Airway epithelial cell (primary cell): Measurements from ENCODE around the gene AGFG2. TPM values are rescaled to one million over a fixed set of nuclear protein-coding genes. Genes with fewer than 3 reads are reported as not detected.

ENCODE experiments used
- total RNA-seq: library from RNA; depleted of rRNA; stranded (reverse); fragments of >200 nt; gene quantifications from 2 replicates; pipeline ENCODE4 v1.2.3, GENCODE V29; 2015

Gene AGFG2, protein sequence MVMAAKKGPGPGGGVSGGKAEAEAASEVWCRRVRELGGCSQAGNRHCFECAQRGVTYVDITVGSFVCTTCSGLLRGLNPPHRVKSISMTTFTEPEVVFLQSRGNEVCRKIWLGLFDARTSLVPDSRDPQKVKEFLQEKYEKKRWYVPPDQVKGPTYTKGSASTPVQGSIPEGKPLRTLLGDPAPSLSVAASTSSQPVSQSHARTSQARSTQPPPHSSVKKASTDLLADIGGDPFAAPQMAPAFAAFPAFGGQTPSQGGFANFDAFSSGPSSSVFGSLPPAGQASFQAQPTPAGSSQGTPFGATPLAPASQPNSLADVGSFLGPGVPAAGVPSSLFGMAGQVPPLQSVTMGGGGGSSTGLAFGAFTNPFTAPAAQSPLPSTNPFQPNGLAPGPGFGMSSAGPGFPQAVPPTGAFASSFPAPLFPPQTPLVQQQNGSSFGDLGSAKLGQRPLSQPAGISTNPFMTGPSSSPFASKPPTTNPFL
- total RNA-seq, result 11.7 and 13.3 TPM in 2 replicates

GRCh38 chr7:100538654-100539435 is at the start of gene AGFG2:
TSS of gene AGFG2 (plus strand) at chr7:100539203. CDS start at chr7:100539347, 144 bp downstream.

DNA sequence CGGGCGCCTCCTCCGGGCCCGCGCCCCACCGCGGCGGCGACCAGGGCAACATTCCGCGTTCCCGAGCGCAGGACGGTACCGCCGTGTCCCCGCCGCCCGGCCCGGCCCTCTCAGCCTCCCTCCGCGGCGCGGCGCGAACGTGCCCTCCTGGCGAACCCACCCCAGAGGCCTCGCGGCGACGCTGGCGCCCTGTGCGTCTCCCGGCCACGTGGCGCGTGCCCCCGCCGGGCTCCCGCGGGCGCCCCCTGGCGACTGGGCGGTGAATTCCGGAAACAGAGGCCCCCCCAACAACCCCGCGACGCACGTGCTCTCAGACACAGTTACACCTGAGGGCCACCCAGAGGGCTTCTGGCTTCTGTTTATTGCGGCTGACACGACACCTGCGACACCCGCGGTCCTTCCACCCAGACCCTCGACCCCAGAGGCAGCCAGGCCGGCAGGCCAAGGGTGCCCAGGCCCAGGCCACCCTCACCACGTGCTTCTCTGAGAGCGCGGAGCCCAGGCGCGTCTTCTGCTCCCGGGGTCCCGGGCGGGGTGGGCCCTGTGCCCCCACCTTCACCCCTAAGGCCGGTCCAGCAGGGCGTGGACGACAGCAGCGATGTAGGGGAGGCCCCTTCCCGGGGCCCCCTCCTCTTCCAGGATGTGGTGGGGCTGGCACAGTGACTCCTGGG is 34.8 kb downstream of the AGFG2 start, which contains the start of gene SAP25:
Gene SAP25 (minus strand): TSS at position 210 of the 671 bp plus-strand sequence. CDS start 158 bp downstream, at position 52.

GRCh38 chr7:100585511-100586265 is 46.7 kb downstream of the AGFG2 start, which contains the start of gene LRCH4:
TSS of gene LRCH4 (minus strand) at chr7:100586129. CDS start at chr7:100586100, 29 bp downstream.

GRCh38 chr7:100586266-100587025 is 47.4 kb downstream of the AGFG2 start, which contains the start of gene FBXO24:
TSS of gene FBXO24 (plus strand) at chr7:100586328. CDS start at chr7:100586626, 298 bp downstream.

DNA sequence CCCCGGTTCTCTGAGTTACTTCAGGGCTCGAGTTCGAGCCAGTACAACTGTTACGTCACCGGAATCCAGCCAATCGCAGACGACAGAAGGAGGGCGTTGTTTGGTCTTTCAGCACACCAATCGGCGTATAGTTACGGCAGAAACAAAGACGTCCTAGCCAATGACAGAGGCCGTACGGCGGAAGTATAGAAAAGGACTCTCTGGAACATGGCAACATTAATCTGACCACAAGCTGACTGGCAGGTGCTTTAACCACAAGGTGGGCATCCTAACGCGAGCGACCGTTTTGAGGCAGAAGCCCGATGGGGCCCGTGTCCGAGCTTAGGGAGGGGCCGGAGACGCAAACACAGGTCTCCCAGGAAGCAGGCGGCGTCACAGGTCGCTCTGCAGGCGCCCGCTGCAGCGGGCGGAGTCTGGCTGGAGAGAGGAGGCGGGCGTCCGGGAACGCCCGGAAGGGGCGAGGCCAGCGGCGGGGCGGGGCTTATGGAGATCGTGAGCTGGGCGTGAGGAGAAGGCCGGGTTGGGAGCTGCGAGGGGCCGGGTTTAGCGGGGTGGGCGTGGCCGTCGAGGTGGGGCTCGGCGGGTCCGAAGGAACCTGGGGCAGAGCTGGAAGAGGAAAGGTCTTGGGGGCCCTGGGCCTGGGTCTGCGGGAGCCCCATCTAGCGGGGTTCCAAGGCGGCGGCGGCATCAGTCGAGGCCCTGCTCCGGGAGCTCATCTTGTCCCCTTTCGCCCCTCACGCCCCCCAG is 73.2 kb downstream of the AGFG2 start, which contains the start of gene MOSPD3:
Gene MOSPD3 (plus strand): TSS at position 558 of the 747 bp plus-strand sequence. CDS start 252 bp downstream, outside the sequence.

Other genes with a start within 250 kb of the AGFG2 start
- not detected in 2 replicates for gene SPDYE3, start 231.5 kb upstream of the AGFG2 start, total RNA-seq
- 9.0 and 10.6 TPM in 2 replicates for gene PILRB, start 181.1 kb upstream of the AGFG2 start, total RNA-seq
- not detected in 2 replicates for gene PILRA, start 165.7 kb upstream of the AGFG2 start, total RNA-seq
- 2.5 and 6.3 TPM in 2 replicates for gene ZCWPW1, start 110.5 kb upstream of the AGFG2 start, total RNA-seq
- 15.7 and 21.0 TPM in 2 replicates for gene MEPCE, start 109.4 kb upstream of the AGFG2 start, total RNA-seq
- 35.0 and 37.2 TPM in 2 replicates for gene PPP1R35, start 102.7 kb upstream of the AGFG2 start, total RNA-seq
- 0.14 TPM in 1 of 2 replicates, not detected in the other for gene SPACDR, start 74.9 kb upstream of the AGFG2 start, total RNA-seq
- 32.3 and 45.8 TPM in 2 replicates for gene TSC22D4, start 60.0 kb upstream of the AGFG2 start, total RNA-seq
- 0.65 and 2.1 TPM in 2 replicates for gene NYAP1, start 55.3 kb upstream of the AGFG2 start, total RNA-seq
- 0.35 TPM in 1 of 2 replicates, not detected in the other for gene SAP25, start 34.7 kb downstream of the AGFG2 start, total RNA-seq
- 23.6 and 41.6 TPM in 2 replicates for gene LRCH4, start 46.9 kb downstream of the AGFG2 start, total RNA-seq
- 0.21 and 0.28 TPM in 2 replicates for gene FBXO24, start 47.1 kb downstream of the AGFG2 start, total RNA-seq
- 4.6 and 7.0 TPM in 2 replicates for gene PCOLCE, start 63.2 kb downstream of the AGFG2 start, total RNA-seq
- gene MOSPD3, start 73.3 kb downstream of the AGFG2 start, total RNA-seq, result 17.2 and 21.1 TPM in 2 replicates
- 0.05 and 0.71 TPM in 2 replicates for gene TFR2, start 102.3 kb downstream of the AGFG2 start, total RNA-seq
- not detected in 2 replicates for gene ACTL6B, start 117.2 kb downstream of the AGFG2 start, total RNA-seq
- 255 and 264 TPM in 2 replicates for gene GNB2, start 134.5 kb downstream of the AGFG2 start, total RNA-seq
- gene GIGYF1, start 155.0 kb downstream of the AGFG2 start, total RNA-seq, result 7.4 and 9.7 TPM in 2 replicates
- 39.9 and 54.2 TPM in 2 replicates for gene POP7, start 166.9 kb downstream of the AGFG2 start, total RNA-seq
- not detected in 2 replicates for gene EPO, start 181.3 kb downstream of the AGFG2 start, total RNA-seq
- gene ZAN, start 194.4 kb downstream of the AGFG2 start, total RNA-seq, result not detected in 2 replicates